IPS-15b (cell line): Measurements from ENCODE around the gene RAB3GAP2.
"Not testable (repeated sequence)": the region's sequence is repeated elsewhere in the genome, so short reads cannot be mapped to it uniquely, and the experiment has no call there.

Experiments used
- H3K27me3 ChIP-seq: one replicate; pipeline ENCODE4 v1.6.1; 2013; ENCODE audit warnings: low read length; ENCODE audit not compliant: control insufficient read depth, insufficient read depth
- H3K36me3 ChIP-seq: one replicate; pipeline ENCODE4 v1.6.1; 2013; ENCODE audit warnings: low read length; ENCODE audit not compliant: control insufficient read depth, insufficient read depth
- H3K4me1 ChIP-seq: one replicate; pipeline ENCODE4 v1.6.1; 2013; ENCODE audit warnings: mild to moderate bottlenecking, low read length; ENCODE audit not compliant: control insufficient read depth, insufficient read depth
- H3K4me3 ChIP-seq: one replicate; pipeline ENCODE4 v1.5.1; 2013; ENCODE audit warnings: low read depth, low read length
- H3K9ac ChIP-seq: one replicate; pipeline ENCODE4 v1.6.1; 2013; ENCODE audit warnings: low read depth, mild to moderate bottlenecking, low read length
- H3K9me3 ChIP-seq: one replicate; pipeline ENCODE4 v1.6.1; 2013; ENCODE audit warnings: mild to moderate bottlenecking, low read length; ENCODE audit not compliant: control insufficient read depth, insufficient read depth

Gene RAB3GAP2

GRCh38 chr1:220235462-220235861 is 36.8 kb downstream of the RAB3GAP2 start:
- Histone ChIP-seq H3K9me3 (no peaks in the 10 kb centered on the region), H3K4me1 (peaks cover 6% of the 10 kb centered on the region), H3K27me3 (no peaks in the 10 kb centered on the region), H3K4me3 (no peak overlapping the region), H3K9ac (no peak overlapping the region), H3K36me3 (no peaks in the 10 kb centered on the region)

GRCh38 chr1:220233927-220234326 is 38.3 kb downstream of the RAB3GAP2 start:
- no peaks in the 10 kb centered on the region for H3K36me3 ChIP-seq
- H3K9ac ChIP-seq = no peak overlapping the region
- no peak overlapping the region for H3K4me3 ChIP-seq
- H3K27me3 ChIP-seq = no peaks in the 10 kb centered on the region
- H3K9me3 ChIP-seq = no peaks in the 10 kb centered on the region
- H3K4me1 ChIP-seq = peaks cover 11% of the 10 kb centered on the region

- no peak overlapping the region for H3K9ac ChIP-seq
Measured at GRCh38 chr1:220229771-220230170, 42.5 kb downstream of the RAB3GAP2 start.

GRCh38 chr1:220227393-220227792 is 44.9 kb downstream of the RAB3GAP2 start:
- Histone ChIP-seq H3K9ac (no peak overlapping the region), H3K4me1 (peaks cover 23% of the 10 kb centered on the region), H3K36me3 (no peaks in the 10 kb centered on the region), H3K27me3 (no peaks in the 10 kb centered on the region), H3K9me3 (no peaks in the 10 kb centered on the region), H3K4me3 (no peak overlapping the region)

More at GRCh38 chr1:220229771-220230170, 42.5 kb downstream of the RAB3GAP2 start:
- H3K27me3 ChIP-seq = no peaks in the 10 kb centered on the region
- H3K9me3 ChIP-seq = no peaks in the 10 kb centered on the region
- no peak overlapping the region for H3K4me3 ChIP-seq
- H3K36me3 ChIP-seq = no peaks in the 10 kb centered on the region
- peaks cover 22% of the 10 kb centered on the region for H3K4me1 ChIP-seq

GRCh38 chr1:220226752-220227151 is 45.5 kb downstream of the RAB3GAP2 start:
- H3K27me3 ChIP-seq = no peaks in the 10 kb centered on the region
- H3K4me3 ChIP-seq = no peak overlapping the region
- H3K36me3 ChIP-seq = no peaks in the 10 kb centered on the region
- H3K4me1 ChIP-seq = peaks cover 23% of the 10 kb centered on the region
- no peaks in the 10 kb centered on the region for H3K9me3 ChIP-seq
- no peak overlapping the region for H3K9ac ChIP-seq

GRCh38 chr1:220225957-220226356 is 46.3 kb downstream of the RAB3GAP2 start:
- Histone ChIP-seq H3K9ac (no peak overlapping the region), H3K9me3 (no peaks in the 10 kb centered on the region), H3K4me1 (peaks cover 23% of the 10 kb centered on the region), H3K36me3 (no peaks in the 10 kb centered on the region), H3K27me3 (no peaks in the 10 kb centered on the region), H3K4me3 (no peak overlapping the region)

GRCh38 chr1:220224611-220225124 is 47.6 kb downstream of the RAB3GAP2 start:
- H3K4me3 ChIP-seq = no peak overlapping the region
- no peaks in the 10 kb centered on the region for H3K27me3 ChIP-seq
- no peak overlapping the region for H3K9ac ChIP-seq
- H3K4me1 ChIP-seq = peaks cover 17% of the 10 kb centered on the region
- H3K36me3 ChIP-seq = no peaks in the 10 kb centered on the region
- no peaks in the 10 kb centered on the region for H3K9me3 ChIP-seq

GRCh38 chr1:220224033-220224432 is 48.2 kb downstream of the RAB3GAP2 start:
- Histone ChIP-seq H3K4me1 (peaks cover 17% of the 10 kb centered on the region), H3K4me3 (no peak overlapping the region), H3K9me3 (no peaks in the 10 kb centered on the region), H3K36me3 (no peaks in the 10 kb centered on the region), H3K27me3 (no peaks in the 10 kb centered on the region), H3K9ac (no peak overlapping the region)

- Histone ChIP-seq H3K4me3 (no peak overlapping the region), H3K4me1 (peaks cover 20% of the 10 kb centered on the region), H3K9ac (no peak overlapping the region), H3K36me3 (no peaks in the 10 kb centered on the region), H3K27me3 (no peaks in the 10 kb centered on the region), H3K9me3 (no peaks in the 10 kb centered on the region)
Measured at GRCh38 chr1:220222939-220223338, 49.3 kb downstream of the RAB3GAP2 start.

GRCh38 chr1:220221670-220222069 is 50.6 kb downstream of the RAB3GAP2 start:
- Histone ChIP-seq H3K4me1 (peaks cover 15% of the 10 kb centered on the region), H3K9ac (no peak overlapping the region), H3K4me3 (no peak overlapping the region)

GRCh38 chr1:220221269-220221668 is 51.0 kb downstream of the RAB3GAP2 start:
- no peak overlapping the region for H3K4me3 ChIP-seq
- no peaks in the 10 kb centered on the region for H3K27me3 ChIP-seq
- H3K9ac ChIP-seq = no peak overlapping the region
- no peaks in the 10 kb centered on the region for H3K9me3 ChIP-seq
- H3K36me3 ChIP-seq = no peaks in the 10 kb centered on the region
- peaks cover 15% of the 10 kb centered on the region for H3K4me1 ChIP-seq

More at GRCh38 chr1:220221670-220222069, 50.6 kb downstream of the RAB3GAP2 start:
- H3K27me3 ChIP-seq = no peaks in the 10 kb centered on the region
- H3K9me3 ChIP-seq = no peaks in the 10 kb centered on the region
- no peaks in the 10 kb centered on the region for H3K36me3 ChIP-seq

- H3K4me1 ChIP-seq = peaks cover 11% of the 10 kb centered on the region
- H3K9me3 ChIP-seq, H3K9ac ChIP-seq, H3K27me3 ChIP-seq, H3K4me3 ChIP-seq, H3K36me3 ChIP-seq: not testable (repeated sequence)
Measured at GRCh38 chr1:220220699-220221040, 51.6 kb downstream of the RAB3GAP2 start.
